HepG2 (cell line): ENCODE measurements around the gene CNTRL. TPM values are rescaled to one million over a fixed set of nuclear protein-coding genes. Genes with fewer than 3 reads are reported as not detected.
A peak's percentile ranks its signal among the peaks of the same experiment; 100 is the strongest.

Experiments used
- ATAC-seq: fragments of 200-7000 bp; cut with Tn5 transposase; 3 replicates; pipeline ENCODE4 v1.9.1; 2020; ENCODE audit warnings: mild to moderate bottlenecking, moderate library complexity
- BruUV-seq: library from RNA; stranded (reverse); fragments of 400-500 nt; replicated peaks from 2 replicates; lab custom pipeline; 2021; lab: Mats Ljungman, UMichigan
- CTCF ChIA-PET: fragments of 300-600 bp; formaldehyde crosslinking; extraction: SDS; loops from one replicate; lab custom pipeline; 2021; ENCODE audit warnings: low total read pairs, inconsistent platforms, low intra/inter-chr PET ratio; lab: Yijun Ruan, JAX
- POLR2A ChIA-PET: fragments of 350-600 bp; sonication (Branson Sonifier 250); formaldehyde crosslinking; loops from one replicate; lab custom pipeline; 2020; ENCODE audit warnings: antibody characterized with exemption, inconsistent platforms; lab: Yijun Ruan, JAX
- DNase-seq: peaks from one replicate; pipeline ENCODE4 v3.0.0-alpha.2; 2015; ENCODE audit warnings: low spot score
- FAIRE-seq: peaks from 3 replicates; lab custom pipeline; 2011; peaks lifted over from hg19 to GRCh38; lab: Jason Lieb, UNC
- H2AFZ ChIP-seq: one replicate; pipeline ENCODE4 v1.6.1; 2011; ENCODE audit warnings: low read length, inconsistent platforms
- H3K27ac ChIP-seq: fragments of 300-600 bp; 3 replicates; pipeline ENCODE4 v1.8.0; 2011; ENCODE audit warnings: mixed run types, mild to moderate bottlenecking, mixed read lengths, low read length, inconsistent platforms; ENCODE audit not compliant: insufficient read depth; ENCODE audit errors: extremely low read length
- H3K27me3 ChIP-seq, 2 experiments: fragments of 200-600 bp in 1 of 2; 2 replicates in 1 of 2; 3 replicates in 1 of 2; pipeline versions ENCODE4 v1.6.0 to v1.8.0; 2011; ENCODE audit warnings: low read length in 2 of 2, mild to moderate bottlenecking in 2 of 2, moderate library complexity in 2 of 2, inconsistent platforms in 1 of 2; ENCODE audit not compliant: insufficient read depth in 2 of 2, control insufficient read depth in 1 of 2
- H3K36me3 ChIP-seq, 2 experiments: fragments of 200-600 bp in 1 of 2; replicated peaks in 1 of 2; 2 replicates in 1 of 2; 3 replicates in 1 of 2; pipeline versions ENCODE4 v1.5.1 to v1.8.0; 2011; ENCODE audit warnings: low read length in 2 of 2, inconsistent platforms in 1 of 2; ENCODE audit not compliant: insufficient read depth in 2 of 2, control insufficient read depth in 1 of 2
- H3K4me1 ChIP-seq: 2 replicates; pipeline ENCODE4 v1.5.1; 2012; ENCODE audit warnings: low read length, inconsistent platforms; ENCODE audit not compliant: insufficient read depth
- H3K4me2 ChIP-seq: 2 replicates; pipeline ENCODE4 v1.6.0; 2011; ENCODE audit warnings: low read depth, low read length, inconsistent platforms
- H3K4me3 ChIP-seq, 3 experiments: fragments of 200-600 bp in 1 of 3; sonication (generic), shearing (Covaris generic) in 1 of 3; replicated peaks in 1 of 3; 2 replicates each; pipeline ENCODE4 v1.5.1; 2011 to 2016; ENCODE audit warnings: low read length in 3 of 3, inconsistent platforms in 2 of 3, low read depth in 2 of 3, mild to moderate bottlenecking in 2 of 3, control low read depth in 1 of 3, mixed read lengths in 1 of 3; ENCODE audit not compliant: insufficient read depth in 1 of 3
- H3K79me2 ChIP-seq: one replicate; pipeline ENCODE4 v1.6.1; 2011; ENCODE audit warnings: low read length, inconsistent platforms; ENCODE audit not compliant: insufficient read depth
- H3K9ac ChIP-seq: 2 replicates; pipeline ENCODE4 v1.6.0; 2011; ENCODE audit warnings: mild to moderate bottlenecking, low read depth, low read length, inconsistent platforms; ENCODE audit not compliant: insufficient read depth
- H3K9me3 ChIP-seq: 2 replicates; pipeline ENCODE4 v1.5.1; 2012; ENCODE audit warnings: mild to moderate bottlenecking, low read length
- H4K20me1 ChIP-seq: 2 replicates; pipeline ENCODE4 v1.6.0; 2011; ENCODE audit warnings: inconsistent platforms, mild to moderate bottlenecking, low read length, moderate library complexity; ENCODE audit not compliant: insufficient read depth
- MNT ChIP-seq: fragments of 450-650 bp; IDR thresholded peaks from 2 replicates; pipeline ENCODE4 v1.6.1; 2016
- ZFX ChIP-seq: sonication (generic); formaldehyde crosslinking; IDR thresholded peaks from 2 replicates; pipeline ENCODE4 v1.4.0; 2020; ENCODE audit warnings: mild to moderate bottlenecking, low read depth, missing genetic modification reagents, moderate library complexity
- ZNF770 ChIP-seq: sonication (generic); formaldehyde crosslinking; IDR thresholded peaks from 2 replicates; pipeline ENCODE4 v1.5.0; 2020; ENCODE audit warnings: mild to moderate bottlenecking, missing genetic modification reagents
- ZNF775 ChIP-seq: sonication (generic); formaldehyde crosslinking; IDR thresholded peaks from 2 replicates; pipeline ENCODE4 v1.4.0; 2020; ENCODE audit warnings: missing genetic modification reagents, mild to moderate bottlenecking, moderate library complexity, borderline replicate concordance
- WGBS: methylation state at CpG from one replicate; pipeline ENCODE4 v1.1.6; 2017; ENCODE audit warnings: low lambda C conversion rate; 5-methylcytosine and 5-hydroxymethylcytosine counted together
- in situ Hi-C: cut with HindIII; loops from 2 replicates; pipeline ENCODE4 v1.10.0; 2017; ENCODE audit warnings: low pct_unique_long_range_greater_than_20kb; ENCODE audit not compliant: extremely low pct_ligation_motif_present
- intact Hi-C: fragments of 100-400 bp; cut with micrococcal nuclease; formaldehyde crosslinking; loops from one replicate; pipeline ENCODE4 v1.10.0; 2022; ENCODE audit not compliant: unreplicated experiment
- polyA plus RNA-seq, 8 experiments: library from polyadenylated mRNA; depleted of rRNA in 3 of 8; stranded (reverse) in 7 of 8; unstranded in 1 of 8; fragments of >200 nt; fragmentation: Illumina TruSeq in 4 of 8; extraction: Trizol in 4 of 8; gene quantifications; 2 replicates each; pipeline versions ENCODE4 v1.2.1 to v1.2.3, GENCODE V29; 2011 to 2016; ENCODE audit warnings: low read depth in 4 of 8, missing spikeins in 1 of 8, mixed read lengths in 1 of 8; ENCODE audit not compliant: insufficient read depth in 1 of 8
- total RNA-seq, 5 experiments: library from RNA; depleted of rRNA; stranded (reverse); fragments of >200 nt; fragmentation: Illumina TruSeq; extraction: Trizol; gene quantifications; 2 replicates each; pipeline ENCODE4 v1.2.3, GENCODE V29; 2016; ENCODE audit warnings: low read depth in 1 of 5

The CNTRL gene
- total and polyA plus RNA-seq, 2 of the 13 experiments (the other 11 are each of a cell fraction or from before 2014, with no cell fraction given) = 7.5 to 11.8 TPM

- POLR2A ChIA-PET = no interaction called here
- Histone ChIP-seq H3K27me3 (no peaks in the 10 kb centered on the region), H3K4me3 (no peak overlapping the region), H3K9me3 (peaks cover 12% of the 10 kb centered on the region; the same call in 1 of the 2 replicates), H2AFZ (no peak overlapping the region), H3K27ac (no peak overlapping the region), H3K79me2 (no peaks in the 10 kb centered on the region), H3K4me2 (no peak overlapping the region), H3K4me1 (no peaks in the 10 kb centered on the region), H4K20me1 (no peaks in the 10 kb centered on the region), H3K9ac (no peak overlapping the region), H3K36me3 (no peaks in the 10 kb centered on the region)
- DNase-seq (no peak), FAIRE-seq (no peak), ATAC-seq (no peak)
- WGBS = 55% methylated on average over 2 of the region's 2 CpGs
- intact Hi-C loops = loop anchor here (10.0 kb wide), 1 partner anchor 313 kb away; no protein-coding TSS in a partner anchor
- in situ Hi-C loops = no loop called here
- CTCF ChIA-PET = no interaction called here
- TF ChIP-seq ZFX (CRISPR knock-in tag) (no peak), MNT (peak; percentile 47), ZNF770 (CRISPR knock-in tag) (no peak)
- no TSS peak for BruUV-seq
Observed at GRCh38 chr9:121067640-121068039, 7.1 kb upstream of the CNTRL start.

GRCh38 chr9:121069396-121069795 is 5.4 kb upstream of the CNTRL start:
- H3K4me1 ChIP-seq = peaks cover 14% of the 10 kb centered on the region
- no peaks in the 10 kb centered on the region for H4K20me1 ChIP-seq
- BruUV-seq = no TSS peak
- DNase-seq (no peak), ATAC-seq (no peak), FAIRE-seq (no peak)
- H3K27ac ChIP-seq = no peak overlapping the region
- no peaks in the 10 kb centered on the region for H3K36me3 ChIP-seq
- no peaks in the 10 kb centered on the region for H3K27me3 ChIP-seq
- peaks cover 12% of the 10 kb centered on the region; the same call in 1 of the 2 replicates for H3K9me3 ChIP-seq
- no peak overlapping the region for H3K9ac ChIP-seq
- 90% methylated on average over 1 of the region's 1 CpG for WGBS
- ChIA-PET POLR2A (no interaction called here), CTCF (no interaction called here)
- intact Hi-C loops (loop anchor here (10.0 kb wide), 1 partner anchor 315 kb away; no protein-coding TSS in a partner anchor), in situ Hi-C loops (no loop called here)
- no peak overlapping the region for H3K4me3 ChIP-seq
- H2AFZ ChIP-seq = no peak overlapping the region
- no peak for TF ChIP-seq ZNF775 (CRISPR knock-in tag)
- no peak overlapping the region for H3K4me2 ChIP-seq
- H3K79me2 ChIP-seq = no peaks in the 10 kb centered on the region
